Keratinocyte (primary cell): ENCODE data around the gene PDE6A. TPM values are rescaled to one million over a fixed set of nuclear protein-coding genes. Genes with fewer than 3 reads are reported as not detected.

Source experiments
- DNase-seq: peaks from one replicate; pipeline ENCODE4 v3.0.0-alpha.2; 2011; ENCODE audit warnings: low read depth, missing footprints, low spot score
- FAIRE-seq: peaks from 2 replicates; lab custom pipeline; 2011; peaks lifted over from hg19 to GRCh38; lab: Jason Lieb, UNC
- H2AFZ ChIP-seq: 2 replicates; pipeline ENCODE4 v1.6.0; 2012; ENCODE audit warnings: low read length, control low read depth, inconsistent platforms; ENCODE audit not compliant: control insufficient read depth
- H3K27ac ChIP-seq: 2 replicates; pipeline ENCODE4 v1.5.1; 2011; ENCODE audit warnings: low read length; ENCODE audit not compliant: control insufficient read depth, insufficient read depth
- H3K27me3 ChIP-seq: 3 replicates; pipeline ENCODE4 v1.6.0; 2011; ENCODE audit warnings: low read length; ENCODE audit not compliant: control insufficient read depth, insufficient read depth; ENCODE audit errors: extremely low read depth
- H3K36me3 ChIP-seq, 2 experiments: 2 replicates in 1 of 2; 3 replicates in 1 of 2; pipeline ENCODE4 v1.5.1; 2011; ENCODE audit warnings: low read length in 2 of 2, mild to moderate bottlenecking in 1 of 2; ENCODE audit not compliant: control insufficient read depth in 2 of 2, insufficient read depth in 2 of 2; ENCODE audit errors: extremely low read depth in 1 of 2
- H3K4me1 ChIP-seq: 3 replicates; pipeline ENCODE4 v1.5.1; 2011; ENCODE audit warnings: low read length; ENCODE audit not compliant: control insufficient read depth, insufficient read depth; ENCODE audit errors: extremely low read depth
- H3K4me2 ChIP-seq: 3 replicates; pipeline ENCODE4 v1.6.0; 2011; ENCODE audit warnings: low read depth, low read length; ENCODE audit not compliant: control insufficient read depth, insufficient read depth; ENCODE audit errors: extremely low read depth
- H3K4me3 ChIP-seq, 3 experiments: fragments of 200-600 bp in 1 of 3; sonication (generic) in 1 of 3; 2 replicates in 2 of 3; 3 replicates in 1 of 3; pipeline ENCODE4 v1.5.1; 2011 to 2016; ENCODE audit warnings: low read length in 3 of 3, mild to moderate bottlenecking in 3 of 3, control low read depth in 2 of 3, inconsistent platforms in 1 of 3, low read depth in 1 of 3, mixed read lengths in 1 of 3, mixed run types in 1 of 3, moderate library complexity in 1 of 3; ENCODE audit not compliant: control insufficient read depth in 2 of 3, insufficient read depth in 2 of 3; ENCODE audit errors: extremely low read depth in 1 of 3
- H3K79me2 ChIP-seq: 2 replicates; pipeline ENCODE4 v1.6.0; 2012; ENCODE audit warnings: low read length; ENCODE audit not compliant: control insufficient read depth, insufficient read depth
- H3K9ac ChIP-seq: 3 replicates; pipeline ENCODE4 v1.6.0; 2011; ENCODE audit warnings: low read length; ENCODE audit not compliant: control insufficient read depth, insufficient read depth; ENCODE audit errors: extremely low read depth
- H3K9me1 ChIP-seq: 3 replicates; pipeline ENCODE4 v1.6.0; 2011; ENCODE audit warnings: low read length; ENCODE audit not compliant: control insufficient read depth, insufficient read depth; ENCODE audit errors: extremely low read depth
- H3K9me3 ChIP-seq: 2 replicates; pipeline ENCODE4 v1.5.1; 2012; ENCODE audit warnings: low read depth, low read length; ENCODE audit not compliant: control insufficient read depth
- H4K20me1 ChIP-seq: 3 replicates; pipeline ENCODE4 v1.6.0; 2011; ENCODE audit warnings: low read length; ENCODE audit not compliant: control insufficient read depth, insufficient read depth; ENCODE audit errors: extremely low read depth
- CTCF ChIP-seq, 3 experiments: IDR thresholded peaks in 1 of 3; conservative IDR thresholded peaks in 1 of 3; optimal IDR thresholded peaks in 1 of 3; 2 replicates in 2 of 3; 3 replicates in 1 of 3; pipeline versions ENCODE3 to v1.5.1; 2011; ENCODE audit warnings: low read length in 3 of 3, mild to moderate bottlenecking in 3 of 3, moderate library complexity in 2 of 3, control low read depth in 1 of 3, inconsistent platforms in 1 of 3; ENCODE audit not compliant: insufficient read depth in 2 of 3; ENCODE audit errors: extremely low read depth in 1 of 3
- EZH2 ChIP-seq: IDR thresholded peaks from one replicate; pipeline ENCODE4 v1.6.1; 2012; ENCODE audit warnings: inconsistent platforms, mild to moderate bottlenecking, low read length, moderate library complexity
- dilution Hi-C: fragments of 300-500 bp; cut with MboI; formaldehyde crosslinking; loops from one replicate; pipeline ENCODE4 v1.7.0; 2020; ENCODE audit warnings: low sequenced_read_pairs; ENCODE audit not compliant: extremely low pct_ligation_motif_present
- polyA plus RNA-seq, 5 experiments: library from polyadenylated mRNA; depleted of rRNA in 3 of 5; stranded (reverse) in 3 of 5; stranded (forward) in 1 of 5; unstranded in 1 of 5; fragments of >200 nt; gene quantifications; 1 replicate in 1 of 5; 2 replicates in 3 of 5; 3 replicates in 1 of 5; pipeline versions ENCODE4 v1.2.1 to v1.2.3, GENCODE V29; 2011 to 2012; ENCODE audit warnings: missing spikeins in 2 of 5, low read depth in 1 of 5, low replicate concordance in 1 of 5

PDE6A gene
- polyA plus RNA-seq, 1 donor (not counting 4 experiments of a cell fraction or from before 2014, with no cell fraction given), result 0.03 TPM

GRCh38 chr5:149869411-149869821 is 75.2 kb downstream of the PDE6A start:
- no peak for DNase-seq
- Histone ChIP-seq H3K4me3 (no peak overlapping the region), H3K27me3 (no peaks in the 10 kb centered on the region), H3K36me3 (no peaks in the 10 kb centered on the region), H3K9me1 (no peaks in the 10 kb centered on the region), H3K9me3 (no peaks in the 10 kb centered on the region), H3K9ac (no peak overlapping the region), H3K79me2 (no peaks in the 10 kb centered on the region), H3K27ac (no peak overlapping the region), H3K4me1 (no peaks in the 10 kb centered on the region), H4K20me1 (no peaks in the 10 kb centered on the region), H2AFZ (no peak overlapping the region), H3K4me2 (no peak overlapping the region)
- dilution Hi-C loops, result loop anchor here (25.0 kb wide), 1 partner anchor 93 kb away; the partner anchor contains the start of gene SLC26A2
- TF ChIP-seq CTCF (optimal IDR thresholded peaks at IDR 0.05 in 1 of 3, IDR thresholded peaks at IDR 0.05 in 1 of 3, conservative IDR thresholded peaks at IDR 0.05 in 1 of 3; ENCODE audit: extremely low read depth in 1 of 3, insufficient read depth in 2 of 3, low read length in 3 of 3) (no peak), EZH2 (no peak)
- no peak for FAIRE-seq

- Histone ChIP-seq H3K9ac (no peak overlapping the region), H3K79me2 (no peaks in the 10 kb centered on the region), H3K4me1 (no peaks in the 10 kb centered on the region), H3K4me3 (no peak overlapping the region), H3K9me3 (no peaks in the 10 kb centered on the region), H3K27me3 (no peaks in the 10 kb centered on the region), H3K36me3 (no peaks in the 10 kb centered on the region), H4K20me1 (no peaks in the 10 kb centered on the region), H2AFZ (no peak overlapping the region), H3K4me2 (no peak overlapping the region), H3K9me1 (no peaks in the 10 kb centered on the region), H3K27ac (no peak overlapping the region)
- TF ChIP-seq CTCF (optimal IDR thresholded peaks at IDR 0.05 in 1 of 3, IDR thresholded peaks at IDR 0.05 in 1 of 3, conservative IDR thresholded peaks at IDR 0.05 in 1 of 3; ENCODE audit: extremely low read depth in 1 of 3, insufficient read depth in 2 of 3, low read length in 3 of 3) (no peak), EZH2 (no peak)
- dilution Hi-C loops, result loop anchor here (25.0 kb wide), 1 partner anchor 97 kb away; the partner anchor contains the start of gene SLC26A2
- no peak for DNase-seq
- peak; percentile 34 for FAIRE-seq
Observed at GRCh38 chr5:149865746-149866145, 78.8 kb downstream of the PDE6A start.
